DMS 273 (cell line): ENCODE data around the gene MGLL.
A peak's percentile ranks its signal among the peaks of the same experiment; 100 is the strongest.

ENCODE experiments used
- DNase-seq: peaks from one replicate; lab custom pipeline; 2025; ENCODE audit not compliant: unreplicated experiment; lab: John Stamatoyannopoulos, UW

The MGLL gene

GRCh38 chr3:127822041-127822681, at the start of gene MGLL:
Gene MGLL (minus strand): TSS chr3:127822515. CDS start chr3:127822318, 197 bp downstream.
- DNase-seq, result peak; percentile 87

GRCh38 chr3:127870156-127870555, 47.8 kb upstream of the MGLL start:
- no peak for DNase-seq

DNA sequence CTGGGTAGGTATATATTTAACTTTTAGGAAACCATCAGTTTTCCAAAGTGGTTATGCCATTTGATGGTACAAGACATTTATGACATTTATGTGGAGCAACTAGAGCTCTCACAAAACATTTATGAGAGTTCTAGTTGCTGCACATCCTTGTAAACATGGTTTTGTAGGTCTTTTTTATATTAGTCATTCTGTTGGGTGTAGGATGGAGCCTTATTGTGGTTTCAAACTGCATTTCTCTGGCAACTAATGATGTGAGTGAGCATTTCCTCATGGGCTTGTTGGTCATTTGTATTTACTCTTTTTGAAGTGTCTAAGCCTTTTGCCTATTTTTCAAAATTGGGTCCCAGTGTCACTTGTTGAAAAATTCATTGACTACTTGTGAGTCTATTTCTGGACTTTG, 45.7 kb upstream of the MGLL start:
- no peak for DNase-seq

- no peak for DNase-seq
Measured at GRCh38 chr3:127867412-127867811, 45.1 kb upstream of the MGLL start.

DNA sequence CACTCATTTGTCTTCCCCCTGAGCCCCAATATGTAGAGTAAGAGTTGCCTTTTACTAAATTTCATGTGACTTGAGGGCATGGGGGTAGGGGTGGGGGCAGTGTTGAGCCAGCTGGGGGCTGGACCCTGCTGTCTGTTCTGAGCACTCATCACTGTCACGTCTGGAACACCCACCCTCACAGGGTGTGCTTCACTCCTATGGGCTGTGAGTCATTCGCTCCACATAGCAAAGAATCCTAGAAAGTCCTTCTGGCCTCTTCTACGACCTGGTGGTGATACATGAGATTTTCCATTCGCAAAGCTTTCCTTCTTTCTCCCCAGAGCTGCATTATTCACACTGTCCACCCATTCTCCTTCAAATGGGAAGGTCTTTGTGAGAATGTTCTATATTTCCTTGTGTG, 43.6 kb upstream of the MGLL start:
- DNase-seq, result peak; percentile 22

DNA sequence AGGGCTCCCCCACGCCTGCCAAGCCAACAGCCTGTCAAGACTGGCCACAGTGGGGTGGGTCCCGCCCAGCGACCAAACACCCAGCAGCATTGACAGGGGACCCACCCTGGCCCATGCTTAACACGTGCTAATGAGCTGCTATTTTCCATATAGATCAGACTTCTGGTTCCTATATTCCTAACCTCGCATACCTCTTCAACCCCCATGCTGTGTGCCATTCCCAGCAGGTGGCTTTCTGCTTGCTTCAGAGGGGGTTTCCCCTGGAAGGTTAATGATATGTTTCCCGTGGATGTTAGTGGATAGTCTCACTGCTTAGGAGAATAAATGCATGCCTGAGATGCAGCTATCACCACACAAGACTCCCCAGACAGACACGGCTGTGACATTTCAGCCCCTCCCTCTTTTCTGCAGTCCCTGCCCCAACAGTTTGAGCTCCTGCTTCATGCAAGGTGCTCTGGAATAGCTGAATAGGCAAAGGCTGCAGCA, 37.9 kb upstream of the MGLL start:
- DNase-seq, result no peak

GRCh38 chr3:127859730-127860129, 37.4 kb upstream of the MGLL start:
- no peak for DNase-seq

GRCh38 chr3:127858937-127859336, 36.6 kb upstream of the MGLL start:
- DNase-seq, result no peak

- no peak for DNase-seq
Measured at GRCh38 chr3:127858521-127858920, 36.2 kb upstream of the MGLL start.

DNA sequence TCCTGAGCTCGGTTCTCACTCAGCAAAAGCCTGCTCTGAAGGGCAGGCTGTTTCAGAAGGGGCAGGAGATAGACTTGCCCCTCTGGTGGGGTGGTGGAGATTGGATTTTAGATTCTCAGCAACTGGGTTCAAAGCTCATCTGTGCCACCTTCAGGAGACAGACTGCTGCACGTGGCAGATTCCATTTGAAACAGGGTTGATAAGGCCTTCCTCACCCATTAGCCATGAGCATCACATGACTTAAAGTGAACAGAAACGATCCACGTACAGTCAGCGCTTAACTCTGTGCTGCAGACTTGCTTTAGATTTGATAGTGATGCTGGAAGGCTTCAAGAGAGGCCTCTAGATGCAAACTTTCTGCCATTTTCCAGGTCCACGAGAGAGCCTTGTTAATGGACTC, 35.0 kb upstream of the MGLL start:
- peak; percentile 62 for DNase-seq

DNA sequence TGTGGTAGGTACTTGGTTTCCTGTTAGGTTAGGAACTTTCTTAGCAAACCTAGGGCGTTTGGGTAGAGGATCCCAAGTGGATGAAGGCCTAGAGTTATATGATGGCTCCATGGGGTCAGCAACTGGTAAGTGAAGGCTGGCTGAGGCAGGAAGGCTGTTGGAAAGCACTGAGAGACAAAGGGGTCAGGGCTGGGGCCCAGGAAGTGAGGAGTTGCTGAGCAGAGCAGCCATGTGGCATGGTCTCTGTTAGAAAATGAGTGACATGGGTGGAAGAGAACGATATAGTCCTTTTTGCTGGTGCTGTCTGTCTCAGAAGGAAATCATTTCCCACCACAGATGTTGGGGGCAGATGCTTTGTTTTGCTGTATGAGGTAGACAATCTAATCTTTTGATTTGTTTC, 34.5 kb upstream of the MGLL start:
- DNase-seq, result no peak

- DNase-seq, result no peak
Measured at GRCh38 chr3:127855246-127855645, 32.9 kb upstream of the MGLL start.

- peak; percentile 49 for DNase-seq
Measured at GRCh38 chr3:127853681-127854080, 31.4 kb upstream of the MGLL start.

DNA sequence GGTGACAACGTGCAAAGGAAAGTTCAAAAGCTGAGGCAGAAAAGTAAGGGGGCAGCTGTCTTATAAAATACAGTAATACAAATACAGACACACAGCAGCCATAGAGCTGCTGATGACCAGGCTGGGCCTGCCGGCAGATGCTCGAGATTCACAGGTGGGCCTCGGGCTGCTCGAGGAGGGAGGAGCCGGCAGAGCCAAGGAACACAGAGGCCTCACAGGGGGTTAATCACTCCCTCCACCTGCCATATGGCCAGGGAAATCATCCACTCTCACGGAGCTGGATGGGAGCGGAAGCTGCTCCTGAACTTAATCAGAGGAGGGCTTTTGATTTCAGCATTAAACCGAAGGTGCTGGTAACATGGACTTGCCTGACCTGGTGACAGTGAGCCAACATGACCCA, 29.6 kb upstream of the MGLL start:
- DNase-seq, result peak; percentile 97

GRCh38 chr3:127849368-127849767, 27.1 kb upstream of the MGLL start:
- peak; percentile 99 for DNase-seq

DNA sequence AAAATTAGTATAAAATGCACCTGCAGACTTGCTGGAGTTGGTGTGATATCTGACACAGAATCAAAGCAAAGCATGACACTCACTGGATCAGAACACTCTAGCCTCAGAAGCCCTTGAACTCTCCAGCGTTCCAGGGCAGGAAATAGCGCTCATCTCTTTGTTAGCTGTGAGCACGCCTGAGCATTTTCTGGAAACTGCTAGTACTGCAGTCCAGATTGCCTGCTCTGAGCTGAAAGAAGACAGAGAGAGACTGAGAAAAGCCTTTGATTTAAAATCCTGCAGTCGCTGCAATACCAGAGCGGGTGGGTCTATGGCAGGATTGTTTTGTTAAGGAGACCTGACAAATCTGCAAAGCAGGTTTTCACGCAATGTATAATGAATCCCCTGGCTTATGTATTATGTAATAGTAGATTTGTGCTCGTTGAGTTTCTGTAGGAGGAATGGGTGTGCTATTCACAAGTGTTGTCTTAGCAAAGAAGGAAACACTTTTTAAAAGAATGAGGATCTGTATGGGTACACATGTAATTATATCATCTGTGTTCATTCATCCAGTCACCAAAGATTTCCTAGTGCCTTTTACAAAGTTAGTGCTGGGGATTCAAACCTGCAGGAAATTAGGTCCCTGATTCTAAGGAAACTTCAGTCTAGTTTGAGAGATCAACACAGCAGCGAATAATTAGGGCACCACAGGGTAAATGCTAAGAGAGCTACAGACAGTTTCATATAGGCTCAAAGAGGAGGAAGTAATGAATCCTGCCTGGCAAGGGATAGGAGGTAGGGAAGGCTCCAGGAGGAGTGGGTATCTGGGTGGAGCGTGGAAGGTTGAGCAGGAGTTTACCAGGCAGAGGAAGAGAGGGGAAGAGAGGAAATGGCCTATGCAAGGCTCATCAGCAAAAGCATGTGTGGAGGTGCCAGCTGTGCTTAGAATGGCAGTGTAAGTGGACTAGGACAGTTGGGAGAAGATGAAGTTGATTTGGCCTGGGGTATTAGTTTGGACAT, 26.1 kb upstream of the MGLL start:
- peak; percentile 51 for DNase-seq

DNA sequence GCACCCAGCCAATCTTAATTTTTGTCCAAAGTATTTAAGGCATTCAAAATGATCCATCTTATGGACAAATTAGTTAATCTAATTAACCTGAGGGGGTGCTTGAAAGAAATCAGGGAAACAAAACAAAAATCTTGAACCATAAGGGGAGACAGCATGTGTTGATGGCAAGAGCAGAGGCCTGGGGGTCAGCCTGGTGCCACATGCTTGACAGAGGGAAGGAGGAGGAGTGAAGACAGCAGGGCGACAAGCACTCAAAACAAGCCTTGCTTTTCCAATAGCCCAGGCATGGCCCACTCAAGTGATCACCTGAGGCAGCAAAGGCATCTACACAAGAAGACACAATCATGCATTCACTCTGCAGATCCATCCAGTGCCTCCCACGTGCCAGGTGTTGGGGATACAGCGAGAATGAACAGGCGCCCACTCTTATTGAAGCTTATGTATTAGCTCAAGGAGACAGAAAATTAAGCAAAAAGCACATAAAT, 25.0 kb upstream of the MGLL start:
- DNase-seq, result no peak

- no peak for DNase-seq
Measured at GRCh38 chr3:127846576-127846975, 24.3 kb upstream of the MGLL start.

GRCh38 chr3:127844326-127844942, 22.1 kb upstream of the MGLL start:
- no peak for DNase-seq

GRCh38 chr3:127840671-127841070, 18.4 kb upstream of the MGLL start:
- no peak for DNase-seq

GRCh38 chr3:127839099-127839498, 16.8 kb upstream of the MGLL start:
- DNase-seq, result no peak
